Measurements from ENCODE around the gene GBP3.
"Not testable (repeated sequence)": the region's sequence is repeated elsewhere in the genome, so short reads cannot be mapped to it uniquely, and the experiment has no call there.

DNA sequence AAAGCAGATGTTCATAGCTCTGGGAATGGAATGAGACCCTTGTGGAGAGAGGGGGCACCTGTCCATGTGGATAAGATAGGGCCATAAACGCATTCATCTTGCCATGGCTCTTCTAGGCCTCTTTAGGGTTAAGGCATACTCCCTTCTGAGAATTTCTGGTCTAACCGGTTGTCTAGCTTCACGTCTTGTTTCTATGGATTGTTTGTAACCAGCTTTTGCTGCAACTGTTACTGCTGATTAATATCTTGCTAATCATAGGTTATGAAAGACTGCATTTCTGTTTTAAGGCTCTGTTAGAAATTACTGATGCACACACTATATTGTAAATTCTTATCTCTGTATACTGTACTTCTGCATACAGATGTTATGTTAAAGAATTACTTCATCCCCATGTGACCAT lies 4.3 kb downstream of the GBP3 start:
- not testable (repeated sequence) for TF ChIP-seq MYC (IDR thresholded peaks at IDR 0.05; ENCODE audit: insufficient read depth, insufficient read length, insufficient replicate concordance, low read length, severe bottlenecking); EZH2 (IDR thresholded peaks at IDR 0.05; ENCODE audit: borderline replicate concordance, control insufficient read depth, low read depth, low read length); EP300 (IDR thresholded peaks at IDR 0.05; ENCODE audit: borderline replicate concordance in 1 of 2, control insufficient read depth in 1 of 2, low read depth in 2 of 2, low read length in 2 of 2); RCOR1 (conservative IDR thresholded peaks at IDR 0.05; ENCODE audit: low read depth, low read length); SUPT20H (IDR thresholded peaks at IDR 0.05; ENCODE audit: borderline replicate concordance, control insufficient read depth, low read depth, low read length); TCF3 (IDR thresholded peaks at IDR 0.05; ENCODE audit: borderline replicate concordance, insufficient read depth, low read depth, low read length)
- TF ChIP-seq, protein P1, sequence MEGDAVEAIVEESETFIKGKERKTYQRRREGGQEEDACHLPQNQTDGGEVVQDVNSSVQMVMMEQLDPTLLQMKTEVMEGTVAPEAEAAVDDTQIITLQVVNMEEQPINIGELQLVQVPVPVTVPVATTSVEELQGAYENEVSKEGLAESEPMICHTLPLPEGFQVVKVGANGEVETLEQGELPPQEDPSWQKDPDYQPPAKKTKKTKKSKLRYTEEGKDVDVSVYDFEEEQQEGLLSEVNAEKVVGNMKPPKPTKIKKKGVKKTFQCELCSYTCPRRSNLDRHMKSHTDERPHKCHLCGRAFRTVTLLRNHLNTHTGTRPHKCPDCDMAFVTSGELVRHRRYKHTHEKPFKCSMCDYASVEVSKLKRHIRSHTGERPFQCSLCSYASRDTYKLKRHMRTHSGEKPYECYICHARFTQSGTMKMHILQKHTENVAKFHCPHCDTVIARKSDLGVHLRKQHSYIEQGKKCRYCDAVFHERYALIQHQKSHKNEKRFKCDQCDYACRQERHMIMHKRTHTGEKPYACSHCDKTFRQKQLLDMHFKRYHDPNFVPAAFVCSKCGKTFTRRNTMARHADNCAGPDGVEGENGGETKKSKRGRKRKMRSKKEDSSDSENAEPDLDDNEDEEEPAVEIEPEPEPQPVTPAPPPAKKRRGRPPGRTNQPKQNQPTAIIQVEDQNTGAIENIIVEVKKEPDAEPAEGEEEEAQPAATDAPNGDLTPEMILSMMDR (IDR thresholded peaks at IDR 0.05 in 2 of 3, conservative IDR thresholded peaks at IDR 0.05 in 1 of 3; ENCODE audit: control insufficient read depth in 2 of 3, extremely low read depth in 1 of 3, insufficient read depth in 1 of 3, low read depth in 3 of 3, low read length in 3 of 3): not testable (repeated sequence)
- TF ChIP-seq, protein P2, sequence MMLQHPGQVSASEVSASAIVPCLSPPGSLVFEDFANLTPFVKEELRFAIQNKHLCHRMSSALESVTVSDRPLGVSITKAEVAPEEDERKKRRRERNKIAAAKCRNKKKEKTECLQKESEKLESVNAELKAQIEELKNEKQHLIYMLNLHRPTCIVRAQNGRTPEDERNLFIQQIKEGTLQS (IDR thresholded peaks at IDR 0.05; ENCODE audit: borderline replicate concordance, extremely low read depth, low read depth, low read length): not testable (repeated sequence)
- TF ChIP-seq, protein P3, sequence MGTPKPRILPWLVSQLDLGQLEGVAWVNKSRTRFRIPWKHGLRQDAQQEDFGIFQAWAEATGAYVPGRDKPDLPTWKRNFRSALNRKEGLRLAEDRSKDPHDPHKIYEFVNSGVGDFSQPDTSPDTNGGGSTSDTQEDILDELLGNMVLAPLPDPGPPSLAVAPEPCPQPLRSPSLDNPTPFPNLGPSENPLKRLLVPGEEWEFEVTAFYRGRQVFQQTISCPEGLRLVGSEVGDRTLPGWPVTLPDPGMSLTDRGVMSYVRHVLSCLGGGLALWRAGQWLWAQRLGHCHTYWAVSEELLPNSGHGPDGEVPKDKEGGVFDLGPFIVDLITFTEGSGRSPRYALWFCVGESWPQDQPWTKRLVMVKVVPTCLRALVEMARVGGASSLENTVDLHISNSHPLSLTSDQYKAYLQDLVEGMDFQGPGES (IDR thresholded peaks at IDR 0.05): not testable (repeated sequence)
